GM21367 (cell line): Measurements from ENCODE around the gene SP8.

Experiments used
- ATAC-seq: cut with Tn5 transposase; IDR thresholded peaks from one replicate; pipeline ENCODE4 v1.9.1; 2021; ENCODE audit not compliant: unreplicated experiment

The SP8 gene

GRCh38 chr7:20795361-20795760 lies 8.7 kb upstream of the SP8 start:
- no peak for ATAC-seq

- no peak for ATAC-seq
These were observed 8.0 kb upstream of the SP8 start for GRCh38 chr7:20794676-20795075.

DNA sequence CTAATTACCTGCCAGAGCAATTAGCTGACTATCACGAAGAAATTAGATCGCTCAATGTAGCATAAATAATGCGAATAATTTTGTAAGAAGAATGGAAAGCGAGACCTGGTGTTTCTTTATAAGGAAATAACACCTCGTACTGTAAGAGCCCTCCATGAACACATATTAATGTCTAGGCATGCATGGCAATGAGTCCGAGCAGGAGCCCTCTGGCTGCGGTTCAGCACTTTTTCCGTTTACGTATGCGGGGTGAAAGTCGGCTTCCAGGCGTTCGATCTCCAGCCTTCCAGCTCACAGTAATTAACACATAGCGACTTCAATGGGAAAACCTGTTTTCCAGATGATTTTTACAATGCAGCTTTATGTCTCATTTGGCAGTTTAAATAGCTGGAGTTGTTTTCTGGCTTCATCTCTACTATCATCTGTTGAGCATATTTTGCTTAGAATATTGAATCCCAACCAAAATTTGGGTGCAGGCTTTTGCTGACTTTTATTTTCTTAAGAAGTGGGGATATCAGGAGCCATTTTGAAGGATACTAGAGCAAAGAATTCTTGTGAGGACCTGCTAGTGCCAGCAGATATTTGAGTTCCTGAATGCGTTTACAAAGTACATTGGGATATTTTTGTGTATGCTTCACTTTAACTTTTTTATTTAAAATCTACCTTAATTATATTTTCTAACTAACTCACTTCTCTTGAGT lies 7.2 kb upstream of the SP8 start:
- no peak for ATAC-seq

GRCh38 chr7:20793248-20793647 lies 6.6 kb upstream of the SP8 start:
- no peak for ATAC-seq

- ATAC-seq: no peak
These were observed 5.1 kb upstream of the SP8 start for GRCh38 chr7:20791538-20792434.

DNA sequence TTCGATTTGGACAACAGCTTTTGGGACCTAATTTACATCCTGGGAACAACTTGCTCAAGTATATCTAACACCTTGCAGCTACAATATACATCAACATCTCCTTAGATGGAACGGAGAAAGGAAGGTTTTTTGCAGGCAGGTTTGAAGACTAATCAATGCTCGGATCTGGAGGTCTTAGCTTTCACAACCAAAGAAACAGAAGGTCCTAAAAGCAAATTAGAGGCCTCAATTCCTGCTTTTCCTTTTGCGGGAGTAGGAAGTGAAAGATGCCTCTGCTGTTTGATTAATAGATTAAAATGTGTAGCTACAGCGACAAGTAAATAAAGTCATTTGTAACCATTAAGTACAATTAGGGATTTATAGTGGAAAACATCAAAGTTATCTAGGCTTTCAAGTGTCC lies 3.7 kb upstream of the SP8 start:
- no peak for ATAC-seq

DNA sequence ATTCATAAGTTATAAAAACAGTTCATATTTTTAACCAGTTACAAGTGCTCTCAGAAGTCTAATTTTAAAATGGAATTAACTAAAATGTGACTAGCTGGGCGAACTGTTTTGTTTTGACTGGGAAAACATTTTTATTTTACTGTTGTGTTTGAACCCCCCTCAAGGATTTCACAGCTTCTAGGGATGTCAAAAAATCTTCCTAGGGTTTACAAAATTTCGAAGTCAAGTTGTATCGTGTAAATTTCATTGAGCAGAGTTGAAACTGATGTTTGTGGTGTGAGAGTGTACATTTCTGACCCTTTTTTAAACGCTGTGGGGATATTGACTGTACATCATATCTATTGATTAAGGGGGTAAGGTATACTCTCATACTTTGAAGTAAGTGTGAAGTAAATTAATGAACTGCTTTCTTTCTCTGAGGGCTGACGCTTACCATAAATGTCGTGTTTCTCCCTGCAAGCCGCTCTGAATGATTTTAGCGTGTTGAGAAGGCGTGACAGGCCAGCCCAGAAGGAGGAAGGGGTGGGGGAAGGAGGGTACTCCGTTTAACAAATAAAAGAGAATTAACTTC lies 1.8 kb upstream of the SP8 start:
- ATAC-seq: no peak

- ATAC-seq: no peak
These were observed 1.2 kb upstream of the SP8 start for GRCh38 chr7:20787660-20788419.

GRCh38 chr7:20786421-20786778 lies 286 bp downstream of the SP8 start:
- no peak for ATAC-seq

DNA sequence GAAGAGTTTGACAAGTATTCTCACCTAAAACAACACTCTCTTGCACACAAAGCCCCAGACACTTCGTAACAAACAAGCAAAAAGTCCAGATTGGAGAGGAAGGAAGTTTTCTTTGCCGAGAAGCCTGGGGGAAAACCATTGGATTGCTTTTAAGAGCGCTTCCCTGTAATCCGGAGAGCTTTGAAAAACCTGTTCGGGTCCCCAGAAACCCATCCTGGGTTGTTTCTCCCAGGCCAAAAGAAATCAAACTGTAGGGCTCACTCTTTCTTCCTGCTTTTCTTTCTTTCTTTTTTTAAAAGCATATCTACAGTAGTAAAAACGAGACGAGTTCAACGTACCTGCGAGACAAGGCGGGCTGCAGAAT lies 655 bp downstream of the SP8 start:
- ATAC-seq: no peak

- ATAC-seq: no peak
These were observed 1.3 kb downstream of the SP8 start for GRCh38 chr7:20785157-20786048.

- ATAC-seq: no peak
These were observed 2.1 kb downstream of the SP8 start for GRCh38 chr7:20784388-20785156.

- ATAC-seq: no peak
These were observed 2.8 kb downstream of the SP8 start for GRCh38 chr7:20783700-20784387.

DNA sequence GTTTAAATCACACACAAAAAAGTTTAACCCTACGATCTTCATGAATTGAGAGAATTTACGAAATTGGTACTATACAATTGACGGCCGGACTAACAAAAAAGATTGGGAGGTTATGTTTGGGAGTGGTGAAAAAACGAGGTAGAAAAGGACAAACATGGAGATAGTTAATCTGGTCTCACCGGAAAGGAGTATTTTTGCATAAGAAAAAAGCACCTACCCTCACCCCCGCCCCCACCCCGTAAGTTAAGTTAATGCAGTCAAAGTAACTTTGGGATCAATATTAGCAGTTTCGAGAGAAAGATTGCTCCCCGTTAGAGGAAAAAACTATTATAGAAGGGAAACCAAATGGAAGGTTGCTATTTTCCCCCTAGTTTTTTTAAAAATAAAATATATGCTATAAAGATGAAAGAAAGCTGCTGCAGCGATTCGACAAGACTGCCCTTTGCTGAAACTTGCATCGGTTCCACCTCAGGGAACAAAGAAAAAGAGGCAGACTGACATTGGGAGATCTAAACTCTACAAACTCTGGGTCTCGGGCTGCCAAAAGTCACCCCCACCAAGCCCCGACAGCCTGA lies 3.5 kb downstream of the SP8 start:
- ATAC-seq: no peak

GRCh38 chr7:20779041-20779440 lies 7.6 kb downstream of the SP8 start:
- no peak for ATAC-seq

- ATAC-seq: peak; percentile 88
These were observed 8.5 kb downstream of the SP8 start for GRCh38 chr7:20778063-20778721.

DNA sequence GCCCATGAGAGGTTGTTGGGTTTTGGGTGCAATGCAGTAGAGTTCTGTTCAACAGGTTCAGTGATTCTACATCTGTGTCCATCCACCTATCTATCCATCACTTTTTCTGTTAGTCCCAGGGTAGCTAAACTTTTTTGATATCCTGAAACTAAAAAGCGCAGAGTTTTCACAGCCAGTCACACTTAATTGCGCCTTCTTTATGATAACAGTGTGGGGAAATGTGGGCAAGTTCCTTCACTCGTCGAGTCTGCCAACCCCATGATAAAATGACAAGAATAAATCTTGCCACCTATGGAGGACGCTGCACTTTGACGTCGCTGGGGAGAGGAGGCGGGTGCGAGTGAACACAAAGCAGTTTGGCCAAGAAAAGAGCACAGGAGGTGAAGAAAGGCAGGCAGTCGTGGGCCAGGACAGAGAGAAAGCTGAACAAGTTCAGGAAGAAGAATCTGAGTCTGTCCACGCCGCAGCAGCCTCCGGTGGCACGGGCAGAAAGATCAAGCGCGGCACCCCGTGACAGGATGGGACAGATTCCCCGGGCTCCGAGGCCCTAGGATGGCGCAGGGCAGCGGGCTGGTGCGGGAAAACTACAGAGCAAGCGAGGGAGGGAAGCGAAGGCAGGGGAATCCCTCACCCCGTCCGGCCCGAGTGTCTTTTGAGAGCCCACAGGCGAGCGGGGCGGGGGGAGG lies 9.2 kb downstream of the SP8 start:
- peak; percentile 25 for ATAC-seq

GRCh38 chr7:20776942-20777341 lies 9.7 kb downstream of the SP8 start:
- no peak for ATAC-seq
